Nephron progenitor cell (in vitro differentiated cells): ENCODE measurements around the gene KCNJ12.
A peak's percentile ranks its signal among the peaks of the same experiment; 100 is the strongest.
"Not testable (repeated sequence)": the region's sequence is repeated elsewhere in the genome, so short reads cannot be mapped to it uniquely, and the experiment has no call there.

Source experiments
- DNase-seq: peaks from one replicate; pipeline ENCODE4 v3.0.0; 2021
- H3K27ac Mint-ChIP-seq: 2 replicates; pipeline ENCODE4 v1.8.0; 2021; ENCODE audit warnings: mild to moderate bottlenecking, moderate library complexity, mixed read lengths
- H3K27me3 Mint-ChIP-seq: 2 replicates; pipeline ENCODE4 v1.8.0; 2021; ENCODE audit warnings: mild to moderate bottlenecking, low read depth, mixed read lengths; ENCODE audit not compliant: poor library complexity
- H3K36me3 Mint-ChIP-seq: 2 replicates; pipeline ENCODE4 v1.8.0; 2021; ENCODE audit warnings: low read depth, mixed read lengths
- H3K4me1 Mint-ChIP-seq: 2 replicates; pipeline ENCODE4 v1.8.0; 2021; ENCODE audit warnings: mixed read lengths
- H3K4me3 Mint-ChIP-seq: 2 replicates; pipeline ENCODE4 v1.8.0; 2021; ENCODE audit warnings: mild to moderate bottlenecking, moderate library complexity, mixed read lengths
- H3K9me3 Mint-ChIP-seq: 2 replicates; pipeline ENCODE4 v1.8.0; 2021; ENCODE audit warnings: mild to moderate bottlenecking, moderate library complexity, mixed read lengths
- CTCF ChIP-seq: fragments of 200-600 bp; sonication (generic); IDR thresholded peaks from 2 replicates; pipeline ENCODE4 v1.5.0; 2021; ENCODE audit warnings: antibody characterized with exemption

The KCNJ12 gene

GRCh38 chr17:21445091-21445650 lies 69.0 kb downstream of the KCNJ12 start:
- Mint-ChIP-seq H3K27ac (no peak overlapping the region), H3K4me1 (no peaks in the 10 kb centered on the region), H3K27me3 (peaks cover 64% of the 10 kb centered on the region), H3K36me3 (no peaks in the 10 kb centered on the region), H3K4me3 (no peak overlapping the region), H3K9me3 (peaks cover 15% of the 10 kb centered on the region)
- TF ChIP-seq CTCF, result no peak
- no peak for DNase-seq

GRCh38 chr17:21447552-21447951 lies 71.4 kb downstream of the KCNJ12 start:
- H3K4me3 Mint-ChIP-seq, H3K36me3 Mint-ChIP-seq, DNase-seq, H3K4me1 Mint-ChIP-seq, H3K9me3 Mint-ChIP-seq, H3K27ac Mint-ChIP-seq: not testable (repeated sequence)
- H3K27me3 Mint-ChIP-seq, result peaks cover 67% of the 10 kb centered on the region

- Mint-ChIP-seq H3K27me3 (peaks cover 78% of the 10 kb centered on the region), H3K4me1 (peaks cover 14% of the 10 kb centered on the region)
- peak; percentile 42 for TF ChIP-seq CTCF
- DNase-seq, H3K27ac Mint-ChIP-seq, H3K4me3 Mint-ChIP-seq, H3K9me3 Mint-ChIP-seq, H3K36me3 Mint-ChIP-seq: not testable (repeated sequence)
These were observed 73.7 kb downstream of the KCNJ12 start for GRCh38 chr17:21449891-21450290.

- peaks cover 15% of the 10 kb centered on the region for H3K4me1 Mint-ChIP-seq
- peaks cover 74% of the 10 kb centered on the region for H3K27me3 Mint-ChIP-seq
- no peaks in the 10 kb centered on the region for H3K36me3 Mint-ChIP-seq
- no peak for TF ChIP-seq CTCF
- H3K27ac Mint-ChIP-seq, result no peak overlapping the region
- no peak overlapping the region for H3K4me3 Mint-ChIP-seq
- H3K9me3 Mint-ChIP-seq, result no peaks in the 10 kb centered on the region
- no peak for DNase-seq
These were observed 75.8 kb downstream of the KCNJ12 start for GRCh38 chr17:21451975-21452374.

GRCh38 chr17:21452377-21453143 lies 76.4 kb downstream of the KCNJ12 start:
- Mint-ChIP-seq H3K4me1 (peaks cover 21% of the 10 kb centered on the region), H3K4me3 (peak overlapping the region; percentile 56), H3K36me3 (no peaks in the 10 kb centered on the region), H3K9me3 (no peaks in the 10 kb centered on the region), H3K27me3 (peaks cover 71% of the 10 kb centered on the region), H3K27ac (no peak overlapping the region)
- TF ChIP-seq CTCF, result peak; percentile 59
- DNase-seq, result peak; percentile 61

GRCh38 chr17:21453144-21453898 lies 77.2 kb downstream of the KCNJ12 start:
- H3K4me1 Mint-ChIP-seq, result peaks cover 28% of the 10 kb centered on the region
- TF ChIP-seq CTCF, result no peak
- peaks cover 67% of the 10 kb centered on the region for H3K27me3 Mint-ChIP-seq
- no peak for DNase-seq
- H3K4me3 Mint-ChIP-seq, result no peak overlapping the region
- no peak overlapping the region for H3K27ac Mint-ChIP-seq
- H3K9me3 Mint-ChIP-seq, result no peaks in the 10 kb centered on the region
- H3K36me3 Mint-ChIP-seq, result no peaks in the 10 kb centered on the region

GRCh38 chr17:21454006-21454405 lies 77.8 kb downstream of the KCNJ12 start:
- not testable (repeated sequence) for H3K4me3 Mint-ChIP-seq, DNase-seq, H3K36me3 Mint-ChIP-seq, H3K9me3 Mint-ChIP-seq, H3K27ac Mint-ChIP-seq
- H3K27me3 Mint-ChIP-seq, result peaks cover 68% of the 10 kb centered on the region
- H3K4me1 Mint-ChIP-seq, result peaks cover 35% of the 10 kb centered on the region
